Activated naive CD8-positive, alpha-beta T cell treated with anti-CD3 and anti-CD28 coated beads, Interleukin-2, amount 10 ng/mL, durations not matched to agents 7 days and 5 days (primary cell): ENCODE data around the gene SOX15. TPM values are rescaled to one million over a fixed set of nuclear protein-coding genes. Genes with fewer than 3 reads are reported as not detected.
"Not testable (repeated sequence)": the region's sequence is repeated elsewhere in the genome, so short reads cannot be mapped to it uniquely, and the experiment has no call there.

Experiments used
- ATAC-seq: fragments of 150-1000 bp; cut with Tn5 transposase; one replicate; pipeline ENCODE4 v1.10.0; 2021; ENCODE audit warnings: low read depth, moderate library complexity
- POLR2A ChIA-PET: fragments of 350-600 bp; sonication (Branson Sonifier 250); formaldehyde crosslinking; loops from one replicate; lab custom pipeline; 2021; ENCODE audit warnings: antibody characterized with exemption; lab: Charles Lee
- DNase-seq: peaks from one replicate; pipeline ENCODE4 v3.0.0; 2021
- H3K27ac Mint-ChIP-seq: one replicate; pipeline ENCODE4 v1.8.0; 2022; ENCODE audit warnings: mild to moderate bottlenecking, mixed read lengths
- H3K27me3 Mint-ChIP-seq: one replicate; pipeline ENCODE4 v1.8.0; 2022; ENCODE audit warnings: mild to moderate bottlenecking, moderate library complexity, mixed read lengths
- H3K36me3 Mint-ChIP-seq: one replicate; pipeline ENCODE4 v1.8.0; 2021; ENCODE audit warnings: mild to moderate bottlenecking, mixed read lengths
- H3K4me1 Mint-ChIP-seq: one replicate; pipeline ENCODE4 v1.8.0; 2021; ENCODE audit warnings: mixed read lengths
- H3K4me3 Mint-ChIP-seq: one replicate; pipeline ENCODE4 v1.8.0; 2022; ENCODE audit warnings: mild to moderate bottlenecking, moderate library complexity, mixed read lengths
- H3K9me3 Mint-ChIP-seq: one replicate; pipeline ENCODE4 v1.8.0; 2021; ENCODE audit warnings: mixed read lengths
- total RNA-seq, 2 experiments: library from RNA; stranded (reverse); gene quantifications; one replicate each; pipeline ENCODE4 v1.2.3, GENCODE V29; 2021

SOX15 gene
- under 1 TPM; 0.30 to 0.57 TPM for total RNA-seq

DNA sequence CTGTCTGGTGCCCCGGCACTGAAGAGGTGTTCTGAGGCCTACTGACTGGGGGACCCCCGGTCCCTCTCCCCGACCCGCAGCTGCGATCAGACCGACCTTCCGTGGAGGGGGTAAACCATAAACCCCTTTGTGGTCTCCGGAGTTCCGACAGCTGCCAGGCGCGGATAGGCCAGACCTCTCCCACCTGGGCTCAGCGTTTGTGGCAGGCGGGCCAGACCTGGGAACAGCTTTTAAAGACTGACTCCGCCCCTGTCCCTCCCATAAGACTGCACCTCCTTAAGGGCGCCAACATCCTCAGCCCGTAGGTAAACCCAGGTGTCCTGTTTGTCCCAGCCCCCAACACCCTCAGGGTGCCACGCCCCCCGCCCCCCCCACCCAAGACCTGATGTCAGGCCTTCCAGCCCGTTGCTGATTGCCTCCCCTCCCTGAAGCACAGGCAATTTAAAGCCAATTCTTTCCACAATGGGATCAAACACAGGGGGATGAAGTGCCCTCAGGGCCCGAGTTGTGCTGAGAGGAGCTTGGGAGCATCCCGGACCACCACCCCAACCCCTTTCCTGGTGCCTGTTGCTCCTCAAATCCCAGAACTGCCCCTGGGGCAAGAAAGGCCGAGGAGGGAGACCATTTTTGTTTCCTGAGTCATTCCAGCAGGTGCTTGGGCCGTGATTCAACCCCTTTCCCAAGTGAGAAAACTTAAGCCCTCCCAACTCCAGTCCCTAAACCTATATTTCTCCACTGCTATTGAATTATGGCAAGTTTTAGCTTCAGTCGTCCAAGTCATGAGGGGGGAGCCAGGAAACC, at the start of gene SOX15:
SOX15 (minus strand) TSS at position 204 of the 801 bp plus-strand sequence. CDS start 418 bp downstream, outside the sequence.
- POLR2A ChIA-PET, result interaction anchor here (0.9 to 2.4 kb wide), 9 partner anchors 10 to 153 kb away, joined by 3 to 10 read pairs (median 4); partner anchors contain the start of genes CD68, FGF11 and TP53
- Mint-ChIP-seq H3K4me1 (peaks cover 4% of the 10 kb centered on the region), H3K4me3 (no peak within 1 kb of the TSS), H3K27me3 (no peaks in the 10 kb centered on the region), H3K9me3 (no peaks in the 10 kb centered on the region), H3K27ac (peak within 1 kb of the TSS; percentile 49), H3K36me3 (peaks cover 16% of the 10 kb centered on the region)
- no peak for ATAC-seq
- DNase-seq, result no peak

DNA sequence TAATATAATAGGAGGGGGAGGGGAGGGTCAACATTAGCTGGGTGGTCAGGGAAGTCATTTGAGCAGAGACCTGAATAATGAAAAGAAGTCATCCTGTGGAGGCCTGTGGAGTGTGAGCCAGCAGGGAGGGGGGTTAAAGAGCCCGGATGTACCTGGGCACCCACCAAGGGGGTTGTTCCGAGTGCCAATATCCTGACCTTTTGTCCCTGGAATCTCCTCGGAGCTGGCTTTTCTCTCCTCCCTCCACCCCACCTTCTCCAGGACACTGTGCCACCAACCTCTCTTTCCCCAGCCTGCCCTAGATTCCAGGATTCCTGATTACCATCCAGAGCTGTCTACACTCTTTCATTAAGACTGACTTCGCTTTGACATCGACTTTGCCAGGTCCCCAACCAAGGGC, 46.3 kb upstream of the SOX15 start:
- Mint-ChIP-seq H3K9me3 (no peaks in the 10 kb centered on the region), H3K4me1 (peaks cover 4% of the 10 kb centered on the region), H3K27ac (no peak overlapping the region), H3K36me3 (no peaks in the 10 kb centered on the region), H3K4me3 (no peak overlapping the region), H3K27me3 (peaks cover 8% of the 10 kb centered on the region)
- POLR2A ChIA-PET, result no interaction called here
- DNase-seq, result no peak
- no peak for ATAC-seq

DNA sequence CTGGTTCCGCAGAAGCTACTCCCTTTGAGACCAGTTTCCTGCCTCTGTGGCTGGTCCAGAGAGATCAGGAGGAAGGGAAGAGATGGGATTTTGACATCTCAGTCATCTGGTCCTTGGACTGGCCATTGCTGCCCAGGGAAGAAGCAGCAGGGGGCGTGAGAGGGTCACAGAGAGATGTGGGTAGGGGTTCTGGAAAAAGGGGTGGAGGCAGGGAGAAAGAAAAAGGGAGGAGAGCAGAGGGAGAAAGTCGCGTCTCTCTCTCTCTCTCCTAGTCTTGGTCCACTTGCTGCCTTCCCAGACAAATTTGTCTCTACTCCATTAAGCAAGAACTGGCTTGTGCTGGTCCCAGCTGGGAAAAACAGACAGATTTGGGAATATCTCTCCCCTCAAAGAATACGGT, 44.5 kb upstream of the SOX15 start:
- peaks cover 3% of the 10 kb centered on the region for H3K4me1 Mint-ChIP-seq
- DNase-seq (no peak), ATAC-seq (no peak)
- no peak overlapping the region for H3K4me3 Mint-ChIP-seq
- no peaks in the 10 kb centered on the region for H3K36me3 Mint-ChIP-seq
- H3K27me3 Mint-ChIP-seq, result peaks cover 6% of the 10 kb centered on the region
- no peaks in the 10 kb centered on the region for H3K9me3 Mint-ChIP-seq
- H3K27ac Mint-ChIP-seq, result no peak overlapping the region
- POLR2A ChIA-PET, result interaction anchor here (2.7 kb wide), 1 partner anchor 53 kb away, joined by 11 read pairs; the partner anchor contains the start of genes TP53 and WRAP53

DNA sequence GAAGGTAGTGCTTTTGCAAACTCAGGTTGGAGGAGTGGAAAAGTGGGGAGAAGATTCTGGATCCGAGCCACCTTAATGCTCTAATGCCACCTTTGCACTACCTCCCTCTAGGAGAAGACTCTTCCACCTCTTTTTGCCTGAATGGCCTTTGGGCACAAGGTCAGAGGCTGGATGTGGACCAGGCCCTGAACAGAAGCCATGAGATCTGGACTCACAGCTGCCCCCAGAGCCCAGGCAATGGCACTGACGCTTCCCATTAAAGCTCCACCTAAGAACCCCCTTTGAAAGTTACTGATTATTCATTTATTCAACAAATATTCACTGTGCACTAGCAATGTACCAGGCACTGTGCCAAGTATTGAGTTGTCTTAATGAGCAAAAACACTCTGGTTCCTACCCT, 43.2 kb upstream of the SOX15 start:
- ATAC-seq, result no peak
- POLR2A ChIA-PET, result interaction anchor here (0.8 to 2.7 kb wide), 3 partner anchors 40 to 54 kb away, joined by 5 to 26 read pairs (median 11); partner anchors contain the start of genes TP53 and WRAP53
- H3K27me3 Mint-ChIP-seq, result peaks cover 3% of the 10 kb centered on the region
- H3K36me3 Mint-ChIP-seq, result no peaks in the 10 kb centered on the region
- H3K4me3 Mint-ChIP-seq, result no peak overlapping the region
- no peak overlapping the region for H3K27ac Mint-ChIP-seq
- DNase-seq, result no peak
- H3K4me1 Mint-ChIP-seq, result peaks cover 2% of the 10 kb centered on the region
- no peaks in the 10 kb centered on the region for H3K9me3 Mint-ChIP-seq

DNA sequence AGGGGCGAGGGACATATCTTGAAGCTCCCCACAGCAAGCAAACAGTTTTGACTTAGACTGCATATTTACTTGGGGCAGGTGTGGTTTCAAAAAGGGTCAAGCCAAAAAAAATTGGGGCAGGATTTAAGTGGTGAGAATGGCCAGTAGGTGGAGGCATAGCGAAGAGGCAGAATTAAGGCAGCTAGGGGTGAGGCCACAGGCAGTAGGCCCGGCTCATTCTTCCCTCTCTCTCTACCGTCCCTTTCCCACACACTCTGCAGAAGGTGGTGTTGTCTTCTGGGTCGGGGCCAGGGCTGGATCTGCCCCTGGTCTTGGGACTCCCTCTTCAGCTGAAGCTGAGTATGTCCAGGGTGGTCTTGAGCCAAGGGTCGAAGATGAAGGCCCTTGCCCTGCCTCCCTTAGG, 42.6 kb upstream of the SOX15 start:
- peaks cover 4% of the 10 kb centered on the region for H3K4me1 Mint-ChIP-seq
- POLR2A ChIA-PET, result interaction anchor here (0.8 to 1.3 kb wide), 2 partner anchors 41 to 54 kb away, joined by 5 to 26 read pairs; partner anchors contain the start of genes TP53 and WRAP53
- DNase-seq (no peak), ATAC-seq (peak; percentile 28)
- no peak overlapping the region for H3K4me3 Mint-ChIP-seq
- H3K9me3 Mint-ChIP-seq, result no peaks in the 10 kb centered on the region
- H3K27ac Mint-ChIP-seq, result no peak overlapping the region
- H3K36me3 Mint-ChIP-seq, result no peaks in the 10 kb centered on the region
- H3K27me3 Mint-ChIP-seq, result no peaks in the 10 kb centered on the region

DNA sequence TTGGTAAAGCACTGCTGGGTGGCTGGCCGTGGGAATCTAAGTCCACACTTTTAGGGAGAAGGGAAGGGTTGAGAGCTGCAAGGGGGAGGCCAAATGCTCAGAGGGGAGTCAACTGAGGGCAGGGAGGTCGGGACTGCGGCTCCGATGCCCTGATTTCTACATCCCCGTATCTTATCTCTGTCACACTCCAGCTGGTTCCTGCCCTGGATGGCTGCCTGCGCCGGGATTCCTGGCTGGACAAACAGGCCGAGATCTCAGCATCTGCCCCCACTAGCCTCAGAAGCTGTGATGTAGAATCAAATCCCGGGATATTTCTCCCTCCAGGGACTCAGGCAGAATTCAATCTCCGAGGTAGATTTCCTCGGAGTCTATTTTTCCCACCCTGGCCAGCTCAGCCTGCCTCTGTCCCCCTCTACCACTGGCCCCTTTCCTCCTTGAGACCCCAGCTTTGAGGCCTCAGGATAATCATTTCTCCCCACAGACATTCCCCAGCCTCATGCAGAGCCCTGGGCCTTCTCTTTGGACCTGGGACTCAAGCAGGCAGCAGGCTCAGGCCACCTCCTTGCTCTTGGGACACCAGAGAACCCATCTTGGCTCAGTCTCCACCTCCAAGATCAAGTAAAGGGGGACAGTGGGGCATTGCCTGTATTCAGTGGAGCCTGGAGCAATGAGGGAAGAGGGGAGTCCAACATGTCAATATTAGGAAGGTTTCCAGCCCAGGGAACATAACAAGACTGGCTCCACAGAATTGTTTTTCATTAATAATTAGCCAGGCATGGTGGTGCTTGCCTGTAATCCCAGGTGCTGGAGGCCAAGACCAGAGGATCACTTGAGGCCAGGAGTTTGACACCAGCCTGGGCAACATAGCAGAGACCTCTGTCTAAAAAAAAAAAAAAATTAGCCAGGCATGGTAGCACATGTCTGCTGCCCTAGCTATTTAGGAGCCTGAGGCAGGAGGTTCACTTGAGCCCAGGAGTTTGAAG, 41.8 kb upstream of the SOX15 start:
- H3K4me1 Mint-ChIP-seq, result peaks cover 11% of the 10 kb centered on the region
- H3K27ac Mint-ChIP-seq, result no peak overlapping the region
- H3K9me3 Mint-ChIP-seq, result no peaks in the 10 kb centered on the region
- POLR2A ChIA-PET, result interaction anchor here (0.8 to 1.3 kb wide), 2 partner anchors 42 to 55 kb away, joined by 5 to 26 read pairs; partner anchors contain the start of genes TP53 and WRAP53
- H3K27me3 Mint-ChIP-seq, result no peaks in the 10 kb centered on the region
- H3K36me3 Mint-ChIP-seq, result no peaks in the 10 kb centered on the region
- ATAC-seq (no peak), DNase-seq (no peak)
- H3K4me3 Mint-ChIP-seq, result no peak overlapping the region

DNA sequence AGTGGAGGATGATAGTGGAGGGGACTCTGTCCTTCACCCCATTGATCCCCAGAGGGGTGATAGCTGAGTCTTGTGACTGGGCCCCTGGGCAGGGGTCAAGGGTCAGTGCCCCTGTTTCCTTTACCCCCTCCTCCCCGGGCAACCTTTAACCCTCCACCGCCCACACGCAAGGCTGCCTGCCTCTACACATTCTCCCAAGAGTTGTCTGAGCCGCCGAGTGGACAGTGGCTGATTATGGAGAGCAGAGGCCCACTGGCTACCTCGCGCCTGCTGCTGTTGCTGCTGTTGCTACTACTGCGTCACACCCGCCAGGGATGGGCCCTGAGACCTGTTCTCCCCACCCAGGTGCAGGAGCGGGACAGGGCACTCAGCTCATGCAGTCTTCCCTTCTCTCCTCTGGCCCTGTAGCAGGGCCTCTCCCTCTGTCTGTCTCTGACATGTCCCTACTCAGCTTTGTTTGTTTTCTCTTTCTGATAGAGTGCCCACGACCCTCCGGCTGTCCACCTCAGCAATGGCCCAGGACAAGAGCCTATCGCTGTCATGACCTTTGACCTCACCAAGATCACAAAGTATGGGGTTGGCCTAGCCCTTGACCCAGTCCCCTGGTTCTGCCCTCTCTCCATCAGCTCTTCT, 40.2 kb upstream of the SOX15 start, which contains the start of gene SHBG:
SHBG (plus strand) TSS at position 197 of the 633 bp plus-strand sequence; CDS start at position 235, 38 bp downstream.
- H3K4me3 Mint-ChIP-seq, result no peak within 1 kb of the TSS
- H3K27ac Mint-ChIP-seq, result no peak within 1 kb of the TSS
- ATAC-seq (no peak), DNase-seq (no peak)
- H3K9me3 Mint-ChIP-seq, result no peaks in the 10 kb centered on the region
- POLR2A ChIA-PET, result interaction anchor here (0.6 kb wide), 1 partner anchor 67 kb away, joined by 3 read pairs; no protein-coding TSS in a partner anchor
- H3K36me3 Mint-ChIP-seq, result peaks cover 3% of the 10 kb centered on the region
- H3K4me1 Mint-ChIP-seq, result peaks cover 15% of the 10 kb centered on the region
- H3K27me3 Mint-ChIP-seq, result no peaks in the 10 kb centered on the region

DNA sequence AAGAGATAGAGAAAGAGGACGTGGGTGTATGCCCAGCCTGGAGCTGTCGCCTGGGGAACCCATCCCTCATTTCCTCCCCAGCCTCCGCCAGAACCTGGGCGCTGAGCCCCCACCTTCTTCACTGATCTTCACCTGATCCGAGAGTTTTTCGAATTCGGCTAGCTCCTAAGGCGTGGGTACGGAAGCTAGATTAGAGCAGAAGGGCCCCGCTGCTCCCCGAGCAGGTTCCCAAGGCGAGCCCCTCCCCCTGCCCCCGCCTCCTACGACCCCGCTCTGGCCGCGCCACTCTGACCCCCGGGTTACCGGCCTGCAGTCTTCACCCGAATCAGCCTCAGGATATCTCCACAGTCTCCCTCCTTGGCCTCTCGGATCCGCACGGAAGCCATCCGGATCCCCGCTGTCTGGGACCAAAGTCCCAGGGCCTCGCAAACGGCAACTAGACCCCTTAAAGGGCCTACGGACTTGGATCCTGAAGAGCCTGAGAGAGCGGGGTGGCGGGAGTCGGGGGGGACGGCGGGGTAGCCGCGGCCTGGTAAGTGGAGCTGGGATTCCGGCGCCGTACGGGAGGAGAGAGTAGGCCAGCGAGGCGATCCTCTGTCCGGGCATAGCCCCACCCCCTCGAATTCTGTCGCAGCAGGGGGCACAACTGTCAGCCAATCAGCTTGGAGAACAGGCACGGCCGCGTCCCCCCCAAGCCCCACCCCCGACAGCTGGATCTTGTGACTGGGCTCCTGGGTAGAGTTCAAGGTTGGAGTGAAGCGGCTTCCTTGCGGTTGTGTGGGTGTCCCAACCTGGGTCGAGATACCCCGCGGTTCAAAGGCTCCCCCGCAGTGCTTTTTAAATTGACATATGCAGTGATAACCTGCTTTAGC, 37.6 kb upstream of the SOX15 start, which contains the start of gene SAT2:
SAT2 (minus strand) TSS at position 572 of the 872 bp plus-strand sequence; CDS start at position 386, 186 bp downstream.
- POLR2A ChIA-PET, result interaction anchor here (0.6 to 2.6 kb wide), 13 partner anchors 9 to 304 kb away, joined by 3 to 50 read pairs (median 5); partner anchors contain the start of genes ATP1B2, CD68, CNTROB and FXR2
- H3K4me3 Mint-ChIP-seq, result peak within 1 kb of the TSS; percentile 95
- peak; percentile 80 for DNase-seq
- H3K36me3 Mint-ChIP-seq, result peaks cover 3% of the 10 kb centered on the region
- H3K27me3 Mint-ChIP-seq, result no peaks in the 10 kb centered on the region
- H3K9me3 Mint-ChIP-seq, result no peaks in the 10 kb centered on the region
- H3K4me1 Mint-ChIP-seq, result peaks cover 14% of the 10 kb centered on the region
- peak; percentile 96 for ATAC-seq
- H3K27ac Mint-ChIP-seq, result peak within 1 kb of the TSS; percentile 85

DNA sequence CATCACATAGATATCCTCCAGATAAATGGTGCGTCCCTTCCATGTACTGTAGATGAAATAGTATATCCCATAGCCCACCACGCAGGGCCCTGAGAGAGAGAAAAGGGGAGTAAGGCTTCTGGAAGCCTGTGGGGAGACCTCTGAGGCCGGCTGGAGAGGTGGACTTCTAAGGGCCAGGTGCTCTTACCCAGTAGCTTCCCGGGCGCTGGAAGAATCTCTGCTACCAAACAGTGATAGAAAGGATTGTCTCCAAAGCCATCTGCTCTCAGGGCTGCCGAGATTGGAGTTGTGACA, 37.0 kb upstream of the SOX15 start:
- DNase-seq (no peak), ATAC-seq (no peak)
- H3K4me1 Mint-ChIP-seq, result peaks cover 12% of the 10 kb centered on the region
- H3K9me3 Mint-ChIP-seq, result no peaks in the 10 kb centered on the region
- peaks cover 3% of the 10 kb centered on the region for H3K36me3 Mint-ChIP-seq
- H3K27me3 Mint-ChIP-seq, result peaks cover 2% of the 10 kb centered on the region
- POLR2A ChIA-PET, result interaction anchor here (1.1 to 2.6 kb wide), 7 partner anchors 10 to 147 kb away, joined by 3 to 50 read pairs (median 7); partner anchors contain the start of genes FXR2, MPDU1, TP53 and WRAP53
- peak overlapping the region; percentile 95 for H3K4me3 Mint-ChIP-seq
- peak overlapping the region; percentile 85 for H3K27ac Mint-ChIP-seq

DNA sequence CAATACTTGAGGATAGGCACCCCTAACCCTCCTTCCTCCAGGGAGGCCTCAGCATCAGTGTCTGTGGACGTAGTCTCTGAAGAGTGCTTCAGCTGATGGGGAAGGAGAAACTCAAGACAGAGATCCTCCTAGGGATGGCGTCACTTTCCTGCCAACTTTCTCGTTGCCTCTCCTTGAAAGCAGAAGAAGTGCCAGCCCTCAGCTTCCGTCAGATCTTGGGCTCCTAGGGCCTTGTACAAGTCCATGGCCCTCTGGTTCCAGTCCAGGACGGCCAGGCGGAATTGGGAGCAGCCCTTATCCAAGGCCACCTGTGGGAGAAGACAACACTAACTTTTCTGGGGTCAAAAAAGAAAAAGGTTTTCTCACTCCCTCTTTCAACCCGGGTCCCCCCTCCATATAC, 36.4 kb upstream of the SOX15 start:
- POLR2A ChIA-PET, result interaction anchor here (2.0 to 2.6 kb wide), 4 partner anchors 9 to 61 kb away, joined by 5 to 50 read pairs (median 16); partner anchors contain the start of genes FXR2, MPDU1, TP53 and WRAP53
- peaks cover 12% of the 10 kb centered on the region for H3K4me1 Mint-ChIP-seq
- peak overlapping the region; percentile 2 for H3K4me3 Mint-ChIP-seq
- peaks cover 2% of the 10 kb centered on the region for H3K27me3 Mint-ChIP-seq
- DNase-seq (no peak), ATAC-seq (no peak)
- H3K27ac Mint-ChIP-seq, result no peak overlapping the region
- H3K9me3 Mint-ChIP-seq, result no peaks in the 10 kb centered on the region
- H3K36me3 Mint-ChIP-seq, result peaks cover 3% of the 10 kb centered on the region

DNA sequence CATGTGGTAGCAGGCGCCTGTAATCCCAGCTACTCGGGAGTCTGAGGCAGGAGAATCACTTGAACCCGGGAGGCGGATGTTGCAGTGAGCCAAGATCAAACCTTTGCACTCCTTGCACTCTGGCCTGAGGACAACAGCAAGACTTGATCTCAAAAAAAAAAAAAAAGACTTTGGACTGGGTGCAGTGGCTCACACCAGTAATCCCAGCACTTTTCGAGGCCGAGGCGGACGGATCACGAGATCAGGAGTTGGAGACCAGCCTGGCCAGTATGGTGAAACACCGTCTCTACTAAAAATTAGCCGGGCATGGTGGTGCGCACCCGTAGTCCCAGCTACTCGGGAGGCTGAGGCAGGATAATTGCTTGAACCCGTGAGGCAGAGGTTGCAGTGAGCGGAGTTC, 35.9 kb upstream of the SOX15 start:
- ATAC-seq, POLR2A ChIA-PET, H3K27me3 Mint-ChIP-seq, H3K9me3 Mint-ChIP-seq, H3K27ac Mint-ChIP-seq, DNase-seq, H3K4me3 Mint-ChIP-seq, H3K36me3 Mint-ChIP-seq: not testable (repeated sequence)
- peaks cover 12% of the 10 kb centered on the region for H3K4me1 Mint-ChIP-seq
